PC-3 (cell line): ENCODE measurements around the gene DZIP3.

Source experiments
- EZH2 ChIP-seq: fragments of 300-600 bp; sonication (generic); IDR thresholded peaks from one replicate; pipeline ENCODE4 v1.6.1; 2017; ENCODE audit warnings: antibody characterized with exemption, mild to moderate bottlenecking, low read length; ENCODE audit not compliant: unreplicated experiment
- EZH2phosphoT487 ChIP-seq: fragments of 300-600 bp; sonication (generic); IDR thresholded peaks from 2 replicates; pipeline ENCODE4 v1.6.1; 2018; ENCODE audit warnings: mild to moderate bottlenecking, antibody characterized with exemption, low read length, borderline replicate concordance
- TF ChIP-seq, protein P1 (sequence below): fragments of 300-600 bp; sonication (generic); conservative IDR thresholded peaks from 2 replicates; pipeline ENCODE4 v1.5.1; 2017; ENCODE audit warnings: antibody characterized with exemption, low read depth, mild to moderate bottlenecking, low read length

DNA sequence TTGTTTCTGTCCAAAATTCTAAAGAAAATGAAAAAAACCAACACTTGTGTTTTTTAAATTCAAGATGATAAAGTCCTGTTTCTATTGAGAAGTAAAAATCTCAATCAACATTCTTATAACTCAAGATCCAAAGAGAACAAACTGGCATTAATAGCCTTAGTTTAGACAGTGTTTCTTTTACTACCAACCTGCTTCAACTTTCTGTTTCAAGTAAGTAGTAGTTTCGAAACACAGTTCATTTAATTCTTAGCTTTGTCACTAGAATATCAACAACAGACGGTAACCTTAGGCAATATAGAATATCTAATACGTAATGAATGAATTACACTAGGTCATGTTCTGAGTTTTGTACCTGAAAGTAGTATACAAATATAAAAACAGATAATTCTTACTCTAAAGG, 24.0 kb upstream of the DZIP3 start:
- TF ChIP-seq, protein P1, sequence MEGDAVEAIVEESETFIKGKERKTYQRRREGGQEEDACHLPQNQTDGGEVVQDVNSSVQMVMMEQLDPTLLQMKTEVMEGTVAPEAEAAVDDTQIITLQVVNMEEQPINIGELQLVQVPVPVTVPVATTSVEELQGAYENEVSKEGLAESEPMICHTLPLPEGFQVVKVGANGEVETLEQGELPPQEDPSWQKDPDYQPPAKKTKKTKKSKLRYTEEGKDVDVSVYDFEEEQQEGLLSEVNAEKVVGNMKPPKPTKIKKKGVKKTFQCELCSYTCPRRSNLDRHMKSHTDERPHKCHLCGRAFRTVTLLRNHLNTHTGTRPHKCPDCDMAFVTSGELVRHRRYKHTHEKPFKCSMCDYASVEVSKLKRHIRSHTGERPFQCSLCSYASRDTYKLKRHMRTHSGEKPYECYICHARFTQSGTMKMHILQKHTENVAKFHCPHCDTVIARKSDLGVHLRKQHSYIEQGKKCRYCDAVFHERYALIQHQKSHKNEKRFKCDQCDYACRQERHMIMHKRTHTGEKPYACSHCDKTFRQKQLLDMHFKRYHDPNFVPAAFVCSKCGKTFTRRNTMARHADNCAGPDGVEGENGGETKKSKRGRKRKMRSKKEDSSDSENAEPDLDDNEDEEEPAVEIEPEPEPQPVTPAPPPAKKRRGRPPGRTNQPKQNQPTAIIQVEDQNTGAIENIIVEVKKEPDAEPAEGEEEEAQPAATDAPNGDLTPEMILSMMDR = no peak
- TF ChIP-seq EZH2 = no peak
- TF ChIP-seq EZH2phosphoT487 = no peak
